CD1c-positive myeloid dendritic cell (primary cell): Measurements from ENCODE around the gene MOB3B.

Source experiments
- DNase-seq: peaks from one replicate; pipeline ENCODE4 v3.0.0-alpha.2; 2016; ENCODE audit errors: extremely low spot score

The MOB3B gene

DNA sequence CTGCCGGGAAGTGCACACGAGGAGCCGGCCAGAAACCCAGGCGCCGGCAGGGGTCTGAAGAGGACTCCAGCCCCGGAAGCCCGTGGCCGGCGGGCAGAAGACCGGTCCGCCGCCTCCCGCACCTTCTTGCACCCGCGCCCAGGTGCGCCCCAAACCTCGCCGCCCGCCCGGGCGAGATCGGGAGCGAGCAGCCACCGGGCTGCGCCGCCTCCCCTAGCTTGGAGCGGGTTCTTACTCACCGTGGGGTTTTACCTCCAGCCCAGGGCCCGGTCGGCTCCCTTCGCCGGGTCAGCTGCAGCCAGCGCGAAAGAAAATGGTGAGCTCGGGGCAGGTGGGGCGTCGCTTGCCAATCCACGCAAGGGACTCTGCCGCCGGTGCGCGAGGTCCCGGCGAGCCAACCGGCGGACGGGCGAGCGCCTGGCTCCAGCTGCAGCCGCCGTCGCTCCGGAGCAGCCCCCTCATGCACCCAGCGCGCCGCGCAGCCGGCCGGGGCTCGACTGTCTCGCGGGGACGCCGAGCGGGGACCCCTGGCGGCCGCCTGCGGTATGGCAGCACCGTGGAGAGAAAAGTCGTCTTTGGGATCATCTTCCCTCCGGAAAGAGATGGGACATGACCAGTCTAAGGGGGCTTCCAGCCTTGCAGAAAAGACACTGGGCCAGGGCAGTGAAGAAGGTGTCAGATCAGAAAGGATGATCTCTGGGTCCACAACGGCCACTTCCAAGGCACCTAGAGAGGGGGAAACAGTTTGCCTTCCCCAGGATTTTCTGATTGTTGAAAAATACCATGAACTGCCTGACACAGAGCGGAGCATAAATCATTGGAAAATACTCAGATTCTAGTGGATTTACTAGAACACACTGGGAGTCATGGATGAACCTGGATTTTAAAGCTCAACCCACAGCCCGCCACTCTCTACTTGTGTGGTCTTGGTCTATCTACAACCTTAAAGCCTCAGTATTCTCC lies at the start of gene MOB3B:
Gene MOB3B (minus strand): TSS at position 499 of the 963 bp plus-strand sequence. CDS start 74,264 bp downstream, outside the sequence.
- peak; percentile 88 for DNase-seq

DNA sequence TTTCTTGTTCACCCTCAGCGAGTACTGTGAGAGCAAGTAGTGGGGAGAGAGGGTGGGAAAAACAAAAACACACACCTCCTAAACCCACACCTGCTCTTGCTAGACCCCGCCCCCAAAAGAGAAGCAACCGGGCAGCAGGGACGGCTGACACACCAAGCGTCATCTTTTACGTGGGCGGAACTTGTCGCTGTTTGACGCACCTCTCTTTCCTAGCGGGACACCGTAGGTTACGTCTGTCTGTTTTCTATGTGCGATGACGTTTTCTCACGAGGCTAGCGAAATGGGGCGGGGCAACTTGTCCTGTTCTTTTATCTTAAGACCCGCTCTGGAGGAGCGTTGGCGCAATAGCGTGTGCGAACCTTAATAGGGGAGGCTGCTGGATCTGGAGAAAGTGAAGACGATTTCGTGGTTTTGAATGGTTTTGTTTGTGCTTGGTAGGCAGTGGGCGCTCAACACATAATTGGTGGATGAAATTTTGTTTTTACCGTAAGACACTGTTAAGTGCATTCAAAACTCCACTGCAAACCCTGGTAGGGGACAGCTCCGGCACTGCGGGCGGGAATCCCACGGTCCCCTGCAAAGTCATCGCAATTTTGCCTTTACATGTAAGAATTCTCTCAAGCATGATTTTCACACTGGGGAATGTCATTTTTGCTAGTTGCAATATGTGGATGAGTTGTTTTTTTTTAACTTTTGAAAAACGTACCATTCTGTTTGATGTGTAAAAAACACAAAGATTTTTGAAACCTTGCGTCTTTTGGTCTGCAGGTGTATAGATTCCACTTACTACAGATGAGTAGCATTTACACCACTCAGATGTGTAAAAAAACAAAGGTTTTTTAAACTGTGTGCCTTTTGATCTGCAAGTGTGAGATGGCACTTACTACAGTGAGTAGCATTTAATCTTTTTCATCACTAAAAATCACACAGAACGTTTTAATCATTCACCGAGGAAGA lies 44.3 kb upstream of the MOB3B start:
- DNase-seq = peak; percentile 100

DNA sequence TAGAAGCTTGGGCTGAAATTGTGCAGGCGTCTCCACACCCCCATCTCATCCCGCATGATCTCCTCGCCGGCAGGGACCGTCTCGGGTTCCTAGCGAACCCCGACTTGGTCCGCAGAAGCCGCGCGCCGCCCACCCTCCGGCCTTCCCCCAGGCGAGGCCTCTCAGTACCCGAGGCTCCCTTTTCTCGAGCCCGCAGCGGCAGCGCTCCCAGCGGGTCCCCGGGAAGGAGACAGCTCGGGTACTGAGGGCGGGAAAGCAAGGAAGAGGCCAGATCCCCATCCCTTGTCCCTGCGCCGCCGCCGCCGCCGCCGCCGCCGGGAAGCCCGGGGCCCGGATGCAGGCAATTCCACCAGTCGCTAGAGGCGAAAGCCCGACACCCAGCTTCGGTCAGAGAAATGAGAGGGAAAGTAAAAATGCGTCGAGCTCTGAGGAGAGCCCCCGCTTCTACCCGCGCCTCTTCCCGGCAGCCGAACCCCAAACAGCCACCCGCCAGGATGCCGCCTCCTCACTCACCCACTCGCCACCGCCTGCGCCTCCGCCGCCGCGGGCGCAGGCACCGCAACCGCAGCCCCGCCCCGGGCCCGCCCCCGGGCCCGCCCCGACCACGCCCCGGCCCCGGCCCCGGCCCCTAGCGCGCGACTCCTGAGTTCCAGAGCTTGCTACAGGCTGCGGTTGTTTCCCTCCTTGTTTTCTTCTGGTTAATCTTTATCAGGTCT lies 43.5 kb upstream of the MOB3B start, which contains the start of gene C9orf72:
Gene C9orf72 (minus strand): TSS at position 564 of the 716 bp plus-strand sequence. CDS start 6,361 bp downstream, outside the sequence.
- DNase-seq = peak; percentile 92

DNA sequence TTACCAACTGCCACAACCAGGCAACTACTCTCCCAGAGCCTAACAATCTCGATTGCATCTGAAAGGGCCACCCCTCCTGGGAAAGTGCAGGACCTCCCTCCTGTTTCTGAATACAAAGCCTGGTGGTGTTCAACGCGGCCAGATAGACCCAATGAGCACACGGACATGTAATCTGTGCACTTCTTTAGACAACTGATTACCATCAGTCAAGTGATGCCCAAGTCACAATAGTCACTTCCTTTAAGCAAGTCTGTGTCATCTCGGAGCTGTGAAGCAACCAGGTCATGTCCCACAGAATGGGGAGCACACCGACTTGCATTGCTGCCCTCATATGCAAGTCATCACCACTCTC lies 42.9 kb upstream of the MOB3B start:
- DNase-seq = peak; percentile 95

DNA sequence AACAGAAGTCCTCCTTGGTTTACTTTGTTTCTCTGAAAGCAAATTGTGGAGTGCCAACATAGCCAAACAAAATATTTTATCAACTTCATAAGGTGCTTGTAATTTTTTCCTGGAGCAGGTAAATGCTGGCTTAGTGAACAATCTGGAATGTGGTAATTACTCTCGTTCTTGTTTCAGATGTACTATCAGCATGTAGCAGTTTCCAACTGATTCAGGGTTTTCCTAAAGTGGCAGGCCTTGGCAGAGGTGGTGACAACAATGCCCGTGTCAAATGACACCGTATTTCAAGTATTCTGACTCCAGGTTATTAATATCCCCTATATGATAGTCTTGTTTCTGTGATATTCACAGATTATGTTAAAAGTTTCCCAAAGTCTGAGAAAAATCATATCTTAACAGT lies 42.4 kb upstream of the MOB3B start:
- DNase-seq = peak; percentile 18

DNA sequence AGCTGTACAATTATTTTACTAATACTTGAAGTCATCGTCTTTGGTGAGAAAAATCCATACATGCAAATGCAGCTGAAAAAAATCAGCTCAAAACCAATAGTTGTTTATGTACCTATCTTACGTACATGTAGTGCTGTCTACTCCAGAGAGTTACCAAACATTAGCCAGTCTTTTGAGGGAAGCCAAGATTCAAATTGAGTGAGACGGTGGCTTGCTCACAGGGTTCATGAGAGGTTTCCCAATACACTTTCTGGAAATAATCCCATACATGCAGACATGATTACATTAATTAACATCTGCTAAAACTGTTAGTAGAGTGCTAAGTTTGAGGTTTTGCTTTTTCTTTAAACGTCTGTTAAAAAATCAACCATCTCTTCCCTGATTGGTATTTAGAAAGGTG lies 41.4 kb upstream of the MOB3B start:
- DNase-seq = peak; percentile 38

DNA sequence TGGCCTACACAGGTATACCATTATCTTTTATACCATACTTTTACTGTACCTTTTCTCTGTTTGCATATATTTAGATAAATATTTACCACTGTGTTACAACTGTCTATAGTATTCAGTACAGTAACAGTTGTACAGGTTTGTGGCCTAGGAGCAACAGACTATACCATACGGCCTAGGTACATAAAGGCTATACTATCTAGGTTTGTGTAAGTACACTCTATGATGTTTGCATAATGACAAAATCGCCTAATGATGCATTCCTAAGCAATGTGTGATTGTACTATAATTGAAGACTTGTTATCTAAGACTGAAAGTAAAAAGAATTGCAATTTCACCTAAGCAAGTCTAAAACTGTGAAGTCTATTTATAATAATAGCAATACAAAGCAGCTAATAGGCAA lies 39.8 kb upstream of the MOB3B start:
- DNase-seq = no peak

DNA sequence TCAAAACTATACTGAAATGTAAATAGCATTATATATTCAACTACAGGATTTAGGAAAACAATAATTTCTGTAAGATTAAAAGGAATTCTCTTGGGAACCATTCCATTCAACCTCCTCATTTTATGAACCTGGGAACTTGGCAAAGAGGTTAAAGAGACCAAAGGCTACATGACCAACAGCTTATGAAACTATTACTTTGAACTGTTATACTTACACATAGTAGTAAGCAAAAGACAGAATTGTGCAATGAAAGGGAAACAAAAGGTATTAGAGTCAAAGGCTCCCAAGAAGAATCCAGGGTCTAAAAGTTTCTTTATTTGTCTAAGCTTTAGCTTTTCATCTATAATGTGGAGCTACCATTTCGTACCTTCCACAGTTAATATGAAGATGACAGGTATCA lies 36.5 kb upstream of the MOB3B start:
- DNase-seq = peak; percentile 24

DNA sequence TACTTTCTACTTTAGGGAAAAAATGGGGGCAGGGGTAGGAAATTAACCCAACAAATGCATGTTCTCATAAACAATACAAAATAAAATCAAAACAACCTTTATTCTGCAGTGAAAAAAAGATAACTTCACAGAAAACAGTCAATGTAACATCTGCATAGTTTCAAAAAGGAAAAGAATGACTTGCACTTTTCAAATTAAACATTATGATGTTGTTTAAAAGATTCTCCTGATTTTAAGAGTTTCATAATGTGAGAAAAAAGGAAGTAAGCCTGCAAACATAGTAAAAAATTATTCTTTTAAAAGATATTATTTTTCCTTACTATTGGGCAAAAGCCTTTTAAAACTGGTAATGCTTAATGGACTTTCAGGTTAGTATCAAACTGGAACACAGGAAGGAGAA lies 36.1 kb upstream of the MOB3B start:
- peak; percentile 37 for DNase-seq

DNA sequence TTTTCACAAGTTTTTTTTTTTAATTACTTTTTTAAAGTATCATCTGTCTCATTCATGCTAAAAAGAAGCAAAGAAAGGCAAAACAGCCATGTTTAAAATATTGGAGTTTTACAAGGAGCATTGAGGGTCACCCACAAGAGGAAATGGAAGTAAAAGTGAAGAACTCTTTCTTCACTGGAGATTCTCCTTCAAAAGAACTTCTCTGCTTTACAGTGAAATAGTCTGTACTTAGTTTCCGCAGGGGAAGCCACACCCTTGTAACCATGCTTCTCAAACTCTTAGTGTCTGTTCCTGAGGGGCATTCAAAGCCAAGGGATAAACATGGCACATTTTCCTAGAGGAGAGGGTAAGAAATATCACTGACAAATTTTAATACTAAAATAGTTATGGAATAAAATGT lies 35.1 kb upstream of the MOB3B start:
- peak; percentile 68 for DNase-seq

DNA sequence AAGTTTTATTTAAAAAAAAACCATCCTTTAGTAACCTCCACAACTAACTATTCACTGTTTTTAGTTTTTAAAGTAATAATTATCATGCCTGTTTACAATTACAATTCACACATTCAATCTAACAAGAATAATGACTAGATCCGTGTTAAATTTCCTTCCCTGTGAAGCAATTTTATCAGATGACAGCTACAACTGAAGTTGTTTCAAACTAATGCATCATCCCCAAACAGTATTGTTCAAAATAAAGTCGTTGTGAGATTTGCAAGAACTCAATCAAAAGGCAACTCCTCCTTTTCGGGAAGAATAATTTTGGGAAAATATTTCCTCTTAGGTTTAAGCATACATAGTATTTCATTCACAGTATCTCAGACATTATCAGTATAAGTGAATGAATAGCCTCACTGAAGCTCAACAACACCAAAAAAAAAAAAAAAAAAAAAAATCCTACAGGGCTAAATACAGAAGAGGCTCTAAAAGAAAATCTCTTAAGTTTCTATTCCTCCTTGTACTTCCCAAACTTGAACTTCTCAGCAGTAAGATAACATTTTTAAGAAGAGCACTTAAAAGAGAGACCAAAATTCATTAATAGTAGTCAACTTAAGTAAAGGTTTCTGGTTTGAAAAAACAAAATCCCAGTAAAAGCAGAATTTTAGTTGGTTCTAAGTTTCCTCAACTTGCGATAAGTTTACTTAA lies 34.3 kb upstream of the MOB3B start:
- DNase-seq = peak; percentile 61

DNA sequence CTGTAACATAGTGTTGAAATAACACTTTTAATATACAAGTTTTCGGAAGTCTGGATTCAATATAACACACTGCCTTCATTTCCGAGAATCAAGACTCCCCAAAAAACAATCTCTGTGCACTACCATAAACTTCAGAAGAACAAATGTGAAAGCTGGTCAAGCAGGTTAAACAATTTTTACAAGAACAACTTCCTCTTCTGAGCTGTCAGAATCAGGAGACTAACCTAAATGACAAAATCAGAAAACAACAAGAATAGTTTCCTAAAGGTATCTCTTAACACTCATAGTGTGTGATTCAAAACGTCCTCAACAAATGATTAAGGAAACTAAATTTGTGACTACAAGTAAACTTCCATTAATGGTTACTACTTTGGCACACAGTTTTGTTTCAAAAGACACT lies 32.1 kb upstream of the MOB3B start:
- DNase-seq = peak; percentile 35

DNA sequence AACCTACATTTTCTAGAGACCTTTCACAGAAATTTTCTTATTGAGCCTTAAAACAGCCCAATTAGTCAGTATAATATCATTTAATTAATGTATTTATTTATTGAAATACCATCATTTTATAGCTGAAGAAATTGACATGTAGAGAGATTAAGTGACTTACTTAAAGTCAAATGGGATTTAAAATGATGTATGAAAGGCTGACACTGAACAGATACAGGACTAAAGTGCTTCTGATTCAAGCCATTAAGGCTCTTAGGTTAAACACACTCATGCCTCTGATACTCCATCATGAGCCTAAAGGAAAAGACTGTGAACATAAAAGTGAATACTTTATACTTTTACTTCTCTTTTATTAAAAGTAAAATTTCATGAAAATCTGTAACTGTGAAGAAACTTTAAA lies 30.8 kb upstream of the MOB3B start:
- no peak for DNase-seq

DNA sequence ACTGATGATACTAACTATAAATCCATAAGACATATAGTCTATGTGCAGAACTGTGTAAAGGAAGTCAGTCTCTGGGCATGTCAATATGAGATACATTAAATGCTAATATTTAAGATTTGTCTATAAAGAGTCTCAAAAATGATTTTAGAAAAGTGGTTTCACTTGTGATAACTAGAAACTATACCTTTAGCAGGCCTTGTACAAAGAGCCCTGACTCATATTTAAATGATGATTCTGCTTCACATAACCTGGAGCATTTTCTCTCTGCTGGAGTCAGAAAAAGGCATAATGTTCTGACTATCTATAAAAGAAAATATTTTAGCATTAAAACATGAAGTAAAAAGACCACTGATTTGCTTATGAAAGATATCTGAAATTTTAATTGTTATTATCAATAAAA lies 28.7 kb upstream of the MOB3B start:
- DNase-seq = no peak

DNA sequence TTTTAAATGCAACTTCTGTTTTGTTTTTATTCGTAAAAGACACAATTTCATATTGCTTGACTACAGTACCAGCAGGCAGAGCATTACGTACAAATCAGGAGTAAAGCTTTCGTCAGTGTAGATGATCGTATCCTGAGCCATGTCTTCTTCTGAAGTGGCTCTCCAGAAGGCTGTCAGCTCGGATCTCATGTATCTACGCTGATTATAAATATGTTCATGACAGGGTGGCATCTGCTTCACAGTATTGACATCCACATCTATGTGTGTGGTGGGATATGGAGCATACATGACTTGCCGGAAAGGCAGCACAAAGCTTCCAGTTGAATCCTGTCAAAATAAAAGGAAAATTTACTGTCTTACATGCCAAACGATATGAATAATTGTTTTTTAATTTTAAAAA lies 26.9 kb upstream of the MOB3B start:
- no peak for DNase-seq

DNA sequence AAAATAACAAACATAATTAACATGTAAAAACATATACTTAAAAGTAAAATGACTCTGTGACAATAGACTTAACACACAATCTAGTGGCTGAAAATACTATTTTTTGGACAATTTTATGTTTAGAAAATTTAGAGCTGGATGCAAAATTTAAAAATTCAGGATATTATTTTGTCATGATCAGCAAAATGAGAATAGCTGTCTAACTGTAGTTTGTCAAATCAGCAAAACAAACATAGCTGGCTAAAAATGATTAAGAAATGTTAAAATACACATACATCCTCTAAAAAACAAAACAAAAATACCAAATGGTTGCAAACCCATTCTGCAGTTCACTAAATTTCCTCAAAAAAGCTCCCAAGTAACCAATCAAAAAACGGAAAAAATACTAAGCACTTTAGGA lies 25.1 kb upstream of the MOB3B start:
- no peak for DNase-seq

DNA sequence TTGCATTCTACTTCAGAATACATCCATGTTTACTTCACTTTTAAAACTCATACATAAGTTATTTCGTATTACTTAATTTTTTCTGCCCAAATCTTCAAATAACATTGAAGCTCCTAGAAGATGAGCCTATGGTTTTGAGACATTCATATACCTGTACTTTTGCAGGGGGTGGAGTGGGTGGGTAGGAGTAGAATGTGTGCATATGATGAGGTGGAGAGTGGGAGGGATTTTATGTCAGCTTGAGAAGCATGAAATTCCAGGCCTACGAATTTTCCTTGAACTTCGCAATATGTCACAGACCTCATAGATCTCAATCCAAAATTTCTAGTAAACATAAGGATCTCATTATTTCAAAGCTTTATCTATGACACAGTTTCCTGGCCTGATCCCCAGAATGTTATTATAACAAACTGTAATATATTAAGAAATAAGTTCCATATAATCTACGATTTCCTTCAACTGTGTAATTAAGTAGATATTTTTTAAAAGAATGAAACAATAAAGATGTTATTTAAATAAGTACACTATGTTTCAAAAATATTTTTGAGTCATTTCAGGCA lies 19.7 kb upstream of the MOB3B start:
- no peak for DNase-seq

DNA sequence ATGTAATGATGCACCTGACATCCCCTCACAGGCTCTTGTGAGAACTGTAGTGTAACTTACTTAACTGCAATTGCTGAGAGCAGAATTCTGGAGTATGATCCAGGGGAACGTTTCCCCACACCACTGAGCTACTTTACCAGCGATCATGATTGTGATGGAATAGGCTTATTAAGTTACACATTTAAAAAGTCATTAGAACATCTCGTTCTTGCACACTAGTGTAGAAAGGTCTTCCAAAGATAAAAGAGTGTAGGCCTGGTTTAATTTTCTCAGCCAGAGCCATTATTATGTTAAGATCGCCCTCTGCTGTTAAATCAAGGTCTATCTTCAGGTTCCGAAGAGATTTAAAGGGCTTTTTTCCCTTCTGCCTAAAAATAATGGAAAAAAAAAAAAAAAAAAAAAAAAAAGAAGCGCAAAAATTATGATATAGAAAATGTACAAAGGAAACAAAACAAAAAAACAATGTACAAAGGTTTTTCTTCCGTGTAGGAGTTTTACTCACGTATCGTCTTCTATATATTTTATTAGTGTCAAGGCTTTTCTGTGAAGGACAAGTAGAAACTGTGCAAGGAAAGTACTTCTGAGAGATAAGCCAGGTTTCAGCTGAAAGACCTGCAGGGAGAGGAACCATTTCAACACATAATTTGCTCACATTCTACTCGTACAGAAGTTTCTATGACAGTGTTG lies 18.6 kb upstream of the MOB3B start:
- DNase-seq = peak; percentile 62

DNA sequence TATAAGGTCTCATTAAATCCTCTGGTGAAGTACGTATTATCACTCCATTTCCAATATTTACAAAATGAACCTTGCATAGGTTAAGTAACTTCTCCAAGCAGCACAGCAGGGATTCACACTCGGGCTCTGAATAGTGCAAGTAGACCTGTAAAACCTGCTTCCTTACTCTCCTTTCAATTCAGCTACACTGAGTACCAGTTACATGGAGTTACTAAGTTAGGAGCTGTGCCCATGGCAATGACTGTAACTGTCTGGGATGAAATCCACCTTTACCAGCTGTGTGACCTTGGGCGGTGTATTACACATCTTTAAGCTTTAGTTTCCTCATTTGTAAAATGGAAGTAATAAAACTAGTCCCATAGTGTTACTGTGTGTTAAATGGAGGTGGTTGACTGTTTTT lies 15.9 kb upstream of the MOB3B start:
- DNase-seq = peak; percentile 37

DNA sequence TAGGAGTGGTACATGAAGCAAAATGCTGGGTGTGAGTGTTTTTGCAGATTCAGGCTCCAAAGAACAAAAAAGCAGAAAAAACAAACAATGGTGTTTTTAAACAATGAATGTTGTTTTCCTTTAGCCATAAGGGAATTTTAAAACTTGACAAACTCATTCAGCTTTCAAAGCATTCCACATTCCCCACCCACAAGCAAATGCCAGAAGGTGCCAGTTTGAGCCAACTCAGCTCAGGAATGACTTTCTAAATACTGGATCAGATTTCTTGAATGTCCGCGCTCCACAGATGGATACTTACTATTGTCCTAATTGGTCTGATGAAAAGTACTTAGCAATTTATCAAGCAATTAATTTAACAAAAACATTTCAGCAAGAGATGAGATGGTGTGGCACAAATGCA lies 12.9 kb upstream of the MOB3B start:
- DNase-seq = no peak
